Esophagus (tissue), 2 donors: ENCODE measurements around the gene CYP4V2. TPM values are rescaled to one million over a fixed set of nuclear protein-coding genes. Genes with fewer than 3 reads are reported as not detected.
"Not testable (repeated sequence)": the region's sequence is repeated elsewhere in the genome, so short reads cannot be mapped to it uniquely, and the experiment has no call there.

Experiments used
- H3K27ac ChIP-seq, 2 donors: one replicate each; pipeline ENCODE4 v1.5.1; 2013; ENCODE audit warnings: low read depth in 2 of 2, mild to moderate bottlenecking in 2 of 2, inconsistent platforms in 1 of 2, low read length in 1 of 2, moderate library complexity in 1 of 2
- H3K27me3 ChIP-seq, 2 donors: one replicate each; pipeline ENCODE4 v1.6.1; 2013; ENCODE audit warnings: low read length in 2 of 2, control low read depth in 1 of 2, mild to moderate bottlenecking in 1 of 2; ENCODE audit not compliant: insufficient read depth in 2 of 2, control insufficient read depth in 1 of 2
- H3K36me3 ChIP-seq, 2 donors: one replicate each; pipeline ENCODE4 v1.6.1; 2013; ENCODE audit warnings: low read length in 1 of 2; ENCODE audit not compliant: control insufficient read depth in 2 of 2, insufficient read depth in 2 of 2
- H3K4me1 ChIP-seq, 2 donors: one replicate each; pipeline ENCODE4 v1.6.1; 2013; ENCODE audit warnings: low read length in 1 of 2; ENCODE audit not compliant: control insufficient read depth in 2 of 2, insufficient read depth in 2 of 2
- H3K4me3 ChIP-seq, 2 donors: one replicate each; pipeline ENCODE4 v1.5.1; 2013; ENCODE audit warnings: low read length in 2 of 2, mild to moderate bottlenecking in 2 of 2, low read depth in 1 of 2, moderate library complexity in 1 of 2
- H3K9me3 ChIP-seq, 2 donors: one replicate each; pipeline ENCODE4 v1.6.1; 2013; ENCODE audit warnings: mild to moderate bottlenecking in 2 of 2, low read depth in 1 of 2, low read length in 1 of 2, moderate library complexity in 1 of 2; ENCODE audit not compliant: control insufficient read depth in 2 of 2, insufficient read depth in 1 of 2
- WGBS, 2 donors: extraction: QIAGEN DNeasy Blood & Tissue Kit; methylation state at CpG; one replicate each; pipeline ENCODE4 v1.1.7; 2013; 5-methylcytosine and 5-hydroxymethylcytosine counted together
- polyA plus RNA-seq, 2 donors: library from polyadenylated mRNA; stranded (reverse); fragments of 200-250 nt; gene quantifications; one replicate each; pipeline ENCODE4 v1.2.3, GENCODE V29; 2013
- donor health status: healthy with polysubstance abuse.
- donor health status: Bipolar disorder and iron deficiency.

Gene CYP4V2
- polyA plus RNA-seq, 2 donors: 4.4 to 6.4 TPM

DNA sequence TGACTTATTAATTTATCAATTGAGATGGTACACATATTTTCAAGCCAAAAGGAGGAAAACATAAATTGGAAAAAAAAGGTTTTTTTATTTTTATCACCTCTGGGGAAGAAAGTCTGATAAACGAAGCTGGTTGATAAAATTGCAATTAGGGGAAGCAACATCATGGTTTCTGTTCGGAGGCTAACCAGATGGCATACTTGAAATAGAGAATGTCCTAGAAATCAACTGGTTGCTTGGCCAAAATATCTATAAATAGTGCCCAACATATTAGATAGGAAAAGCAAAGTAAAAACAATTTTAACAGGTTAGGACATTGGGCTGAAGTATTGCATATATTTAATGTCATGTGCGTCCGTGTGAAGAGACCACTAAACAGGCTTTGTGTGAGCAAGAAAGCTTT, 50.2 kb downstream of the CYP4V2 start:
- Histone ChIP-seq H3K27ac (no peak overlapping the region), H3K9me3 (peaks cover 0 to 2% of the 10 kb centered on the region in 2 donors), H3K27me3 (no peaks in the 10 kb centered on the region), H3K4me1 (no peaks in the 10 kb centered on the region), H3K4me3 (no peak overlapping the region), H3K36me3 (no peaks in the 10 kb centered on the region)
- 85 to 88% methylated on average over 4 of the region's 4 CpGs for WGBS, 2 donors

DNA sequence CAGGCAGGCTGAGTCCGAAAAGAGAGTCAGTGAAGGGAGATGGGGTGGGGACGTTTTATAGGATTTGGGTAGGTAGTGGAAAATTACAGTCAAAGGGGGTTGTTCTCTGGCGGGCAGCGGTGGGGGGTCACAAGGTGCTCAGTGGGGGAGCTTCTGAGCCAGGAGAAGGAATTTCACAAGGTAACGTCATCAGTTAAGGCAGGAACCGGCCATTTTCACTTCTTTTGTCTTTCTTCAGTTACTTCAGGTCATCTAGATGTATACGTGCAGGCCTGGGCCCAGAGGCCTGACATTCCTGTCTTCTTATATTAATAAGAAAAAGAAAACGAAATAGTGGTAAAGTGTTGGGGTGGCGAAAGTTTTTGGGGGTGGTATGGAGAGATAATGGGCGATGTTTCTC, 50.7 kb downstream of the CYP4V2 start:
- H3K4me3 ChIP-seq, H3K36me3 ChIP-seq, H3K27ac ChIP-seq, H3K9me3 ChIP-seq, H3K27me3 ChIP-seq, H3K4me1 ChIP-seq: not testable (repeated sequence)
- 88 to 89% methylated on average over 10 of the region's 10 CpGs for WGBS, 2 donors

DNA sequence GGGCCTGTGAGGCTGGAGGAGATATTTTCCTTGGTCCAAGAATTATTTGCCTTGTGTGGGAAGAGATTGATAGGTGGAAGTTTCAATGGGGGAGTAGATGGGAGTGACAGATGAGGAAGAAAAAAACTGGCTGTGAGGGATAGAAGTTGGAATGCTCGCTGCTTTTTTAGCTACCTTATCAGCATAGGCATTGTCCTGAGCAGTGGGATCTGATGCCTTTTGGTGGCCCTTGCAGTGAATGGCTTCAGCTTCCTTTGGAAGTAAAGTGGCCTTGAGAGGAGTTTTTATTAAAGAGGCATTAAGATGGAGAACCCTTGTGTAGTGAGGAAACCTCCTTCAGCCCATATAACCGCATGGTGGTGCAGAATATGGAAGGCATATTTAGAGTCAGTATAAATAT, 52.0 kb downstream of the CYP4V2 start:
- Histone ChIP-seq H3K4me1 (no peaks in the 10 kb centered on the region), H3K36me3 (no peaks in the 10 kb centered on the region), H3K27me3 (no peaks in the 10 kb centered on the region), H3K4me3 (no peak overlapping the region), H3K27ac (no peak overlapping the region), H3K9me3 (peaks cover 0 to 2% of the 10 kb centered on the region in 2 donors)
- whole genome bisulfite sequencing, 2 donors: 79 to 84% methylated on average over 2 of the region's 2 CpGs

DNA sequence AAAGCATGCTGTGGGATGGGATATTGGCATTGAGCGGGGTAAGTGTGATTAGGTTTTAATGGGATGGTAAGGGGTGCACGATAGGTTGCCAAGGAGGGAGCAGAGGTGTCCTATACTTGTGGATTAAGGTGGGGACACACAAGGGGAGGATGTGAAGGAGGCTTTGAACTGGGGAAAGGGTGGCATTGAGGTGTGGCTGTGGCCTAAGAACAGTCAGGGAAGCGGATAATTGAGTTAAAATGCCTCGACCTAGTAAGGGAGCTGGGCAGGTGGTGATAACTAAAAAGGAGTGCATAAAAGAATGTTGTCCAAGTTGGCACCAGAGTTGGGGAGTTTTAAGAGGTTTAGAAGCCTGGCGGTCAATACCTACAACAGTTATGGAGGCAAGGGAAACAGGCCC, 53.5 kb downstream of the CYP4V2 start:
- WGBS, 2 donors: 85% methylated on average over 5 of the region's 5 CpGs
- no peaks in the 10 kb centered on the region for H3K36me3 ChIP-seq

DNA sequence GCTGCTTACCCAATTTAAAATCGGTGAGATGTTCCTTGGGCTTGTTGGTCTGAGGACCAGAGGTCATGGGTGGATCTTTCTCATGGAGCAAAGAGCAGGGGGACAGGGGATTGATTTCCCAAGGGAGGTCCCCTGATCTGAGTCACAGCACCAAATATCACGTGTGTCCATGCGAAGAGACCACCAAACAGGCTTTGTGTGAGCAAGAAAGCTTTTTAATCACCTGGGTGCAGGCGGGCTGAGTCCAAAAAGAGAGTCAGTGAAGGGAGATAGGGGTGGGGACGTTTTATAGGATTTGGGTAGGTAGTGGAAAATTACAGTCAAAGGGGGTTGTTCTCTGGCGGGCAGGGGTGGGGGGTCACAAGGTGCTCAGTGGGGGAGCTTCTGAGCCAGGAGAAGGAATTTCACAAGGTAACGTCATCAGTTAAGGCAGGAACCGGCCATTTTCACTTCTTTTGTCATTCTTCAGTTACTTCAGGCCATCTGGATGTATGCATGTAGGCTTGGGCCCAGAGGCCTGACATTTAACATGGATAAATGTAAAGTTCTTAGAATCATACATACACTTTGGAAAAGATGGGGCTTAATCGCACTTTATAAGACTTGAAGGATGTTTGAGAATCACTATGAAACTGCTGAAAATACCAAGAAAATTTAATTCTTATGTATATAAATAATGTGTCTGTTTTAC, 55.8 kb downstream of the CYP4V2 start:
- H3K36me3 ChIP-seq, H3K4me1 ChIP-seq, H3K9me3 ChIP-seq, H3K27ac ChIP-seq, H3K27me3 ChIP-seq, H3K4me3 ChIP-seq: not testable (repeated sequence)
- WGBS, 2 donors: 87 to 89% methylated on average over 9 of the region's 9 CpGs

More for the DNA sequence above, 53.5 kb downstream of the CYP4V2 start:
- Histone ChIP-seq H3K4me1 (no peaks in the 10 kb centered on the region), H3K27ac (no peak overlapping the region), H3K4me3 (no peak overlapping the region), H3K9me3 (peaks cover 0 to 2% of the 10 kb centered on the region in 2 donors), H3K27me3 (no peaks in the 10 kb centered on the region)

DNA sequence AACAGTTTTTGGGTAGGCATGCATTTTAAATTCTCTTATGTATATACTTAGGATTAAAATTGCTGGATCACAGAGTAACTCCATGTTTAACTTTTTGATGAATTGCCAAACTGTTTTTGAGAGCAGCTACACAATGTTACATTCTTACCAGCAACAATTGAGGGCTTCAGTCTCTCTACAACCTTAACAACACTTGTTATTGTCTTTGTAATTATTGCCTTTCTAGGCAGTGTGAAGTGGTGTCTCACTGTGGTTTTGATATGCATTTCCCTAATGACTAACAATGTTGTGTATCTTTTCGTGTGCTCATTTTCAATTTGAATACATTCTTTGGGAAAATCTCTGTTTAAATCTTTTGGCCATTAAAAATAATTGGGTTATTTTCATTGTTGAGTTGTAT, 57.3 kb downstream of the CYP4V2 start:
- Histone ChIP-seq H3K9me3 (peaks cover 0 to 2% of the 10 kb centered on the region in 2 donors), H3K27ac (no peak overlapping the region), H3K4me3 (no peak overlapping the region), H3K27me3 (no peaks in the 10 kb centered on the region), H3K4me1 (no peaks in the 10 kb centered on the region), H3K36me3 (no peaks in the 10 kb centered on the region)
- WGBS, 2 donors: 65 to 67% methylated on average over 1 of the region's 1 CpG

DNA sequence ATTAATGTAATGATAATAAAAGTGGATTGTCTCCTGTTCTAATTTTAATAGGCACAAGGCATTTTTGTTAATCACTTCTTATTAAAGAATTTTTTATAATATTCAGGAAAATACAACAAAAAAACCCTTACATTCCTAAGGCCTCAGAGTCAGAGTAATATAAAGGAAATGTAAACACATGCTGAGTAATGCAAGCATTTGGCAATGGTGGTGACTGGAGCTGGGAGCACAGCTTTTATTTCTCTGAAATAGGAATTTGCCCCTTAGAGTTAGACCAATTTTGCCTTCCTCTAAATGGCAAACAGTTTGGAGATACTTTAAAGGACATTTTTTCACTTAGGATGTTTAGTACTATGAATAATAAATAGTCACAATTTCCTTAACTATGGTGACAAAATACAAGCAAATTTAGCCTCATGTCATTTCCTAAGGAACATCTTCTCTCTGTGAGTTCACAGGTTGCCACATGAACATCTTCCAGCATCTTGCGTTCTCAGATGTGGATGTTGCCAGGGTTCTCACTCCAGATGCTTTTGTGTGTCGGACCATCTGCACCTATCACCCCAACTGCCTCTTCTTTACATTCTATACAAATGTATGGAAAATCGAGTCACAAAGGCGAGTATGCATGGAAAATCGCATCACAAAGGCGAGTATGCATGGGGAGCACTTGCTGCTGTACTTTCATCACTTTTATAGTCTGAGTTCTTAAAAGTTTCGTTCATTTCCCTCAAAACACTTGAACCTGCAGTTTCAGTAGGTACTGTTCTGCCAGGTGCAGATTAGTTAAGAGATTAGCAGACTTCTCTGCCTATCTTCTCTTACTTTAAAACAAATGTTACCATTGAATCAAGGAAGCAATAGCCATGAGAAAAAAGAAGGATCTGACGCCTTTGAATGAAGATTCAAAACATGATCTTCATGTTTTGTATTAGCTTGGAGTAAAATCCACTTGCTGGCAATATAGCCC, 58.7 kb downstream of the CYP4V2 start:
- no peak overlapping the region for H3K4me3 ChIP-seq
- H3K9me3 ChIP-seq: no peaks in the 10 kb centered on the region
- H3K4me1 ChIP-seq: no peaks in the 10 kb centered on the region
- WGBS, 2 donors: 71 to 73% methylated on average over 8 of the region's 8 CpGs
- no peaks in the 10 kb centered on the region for H3K27me3 ChIP-seq
- H3K36me3 ChIP-seq: no peaks in the 10 kb centered on the region
- H3K27ac ChIP-seq: no peak overlapping the region

DNA sequence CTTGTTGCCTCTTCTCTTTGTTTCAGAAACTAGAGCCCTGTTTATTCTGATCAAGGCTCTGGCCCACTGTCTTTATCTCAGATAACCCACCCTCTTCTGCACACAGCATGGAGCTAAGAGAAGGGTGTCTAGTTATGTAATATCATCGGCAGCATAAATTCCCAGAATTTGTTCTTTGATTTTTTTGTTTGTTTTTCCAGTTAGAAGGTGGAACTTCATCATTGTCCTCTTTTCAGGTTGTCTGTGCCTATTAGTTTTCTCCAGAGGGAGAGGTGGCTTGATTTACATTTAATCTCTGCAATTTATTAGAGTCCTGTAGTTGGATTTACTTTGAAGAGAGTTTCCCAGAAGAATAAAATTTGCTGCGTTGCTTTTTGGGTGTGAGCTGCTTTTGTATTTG, 59.4 kb downstream of the CYP4V2 start:
- Histone ChIP-seq H3K4me1 (no peaks in the 10 kb centered on the region), H3K4me3 (no peak overlapping the region), H3K27me3 (no peaks in the 10 kb centered on the region), H3K27ac (no peak overlapping the region), H3K9me3 (no peaks in the 10 kb centered on the region), H3K36me3 (no peaks in the 10 kb centered on the region)
- 50 to 55% methylated on average over 2 of the region's 2 CpGs for WGBS, 2 donors

DNA sequence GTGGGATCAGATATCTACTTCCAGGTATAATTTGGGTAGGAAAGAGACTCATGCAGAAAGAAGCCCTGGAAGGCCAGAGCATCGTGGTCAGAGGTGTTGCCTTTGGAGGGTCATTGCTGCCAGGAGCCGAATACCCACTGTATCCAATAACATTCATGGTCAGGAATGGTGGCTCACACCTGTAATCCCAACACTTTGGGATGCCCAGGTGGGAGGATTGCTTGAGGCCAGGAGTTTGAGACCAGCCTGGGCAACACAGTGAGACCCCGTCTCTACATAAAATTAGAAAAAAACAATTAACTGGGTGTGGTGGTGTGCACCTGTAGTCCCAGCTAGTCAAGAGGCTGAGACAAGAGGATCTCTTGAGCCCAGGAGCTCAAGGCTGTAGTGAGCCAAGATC, 63.8 kb downstream of the CYP4V2 start:
- H3K4me1 ChIP-seq: no peaks in the 10 kb centered on the region
- no peaks in the 10 kb centered on the region for H3K27me3 ChIP-seq
- 94 to 95% methylated on average over 3 of the region's 3 CpGs for WGBS, 2 donors
- no peaks in the 10 kb centered on the region for H3K36me3 ChIP-seq
- no peak overlapping the region for H3K4me3 ChIP-seq
- no peaks in the 10 kb centered on the region for H3K9me3 ChIP-seq
- no peak overlapping the region for H3K27ac ChIP-seq
